ENCODE data around the gene CMBL.

GRCh38 chr5:10328323-10328722 lies 20.6 kb upstream of the CMBL start:
- TF ChIP-seq POLR2AphosphoS5 (IDR thresholded peaks at IDR 0.05) (no peak), CTCF (IDR thresholded peaks at IDR 0.05) (no peak), EP300 (IDR thresholded peaks at IDR 0.05) (no peak), POLR2A (IDR thresholded peaks at IDR 0.05) (no peak)
